Sigmoid colon (tissue), 4 donors: ENCODE measurements around the gene TGM4.

ENCODE experiments used
- POLR2A ChIP-seq, 2 donors: fragments of 450-650 bp; IDR thresholded peaks; one replicate each; pipeline ENCODE4 v1.6.1; 2016; ENCODE audit warnings: antibody characterized with exemption in 2 of 2, mild to moderate bottlenecking in 2 of 2, moderate library complexity in 2 of 2
- POLR2AphosphoS5 ChIP-seq, 4 donors: sonication (generic); formaldehyde crosslinking; IDR thresholded peaks; one replicate each; pipeline ENCODE4 v1.6.1; 2017; ENCODE audit warnings: antibody characterized with exemption in 4 of 4
- TF ChIP-seq, protein P1 (sequence below), 4 experiments: fragments of 450-650 bp in 3 of 4; fragments of 200-600 bp in 1 of 4; IDR thresholded peaks; one replicate each; pipeline ENCODE4 v1.5.1; 2016 to 2019; ENCODE audit warnings: antibody characterized with exemption in 4 of 4, mild to moderate bottlenecking in 3 of 4, moderate library complexity in 2 of 4

DNA sequence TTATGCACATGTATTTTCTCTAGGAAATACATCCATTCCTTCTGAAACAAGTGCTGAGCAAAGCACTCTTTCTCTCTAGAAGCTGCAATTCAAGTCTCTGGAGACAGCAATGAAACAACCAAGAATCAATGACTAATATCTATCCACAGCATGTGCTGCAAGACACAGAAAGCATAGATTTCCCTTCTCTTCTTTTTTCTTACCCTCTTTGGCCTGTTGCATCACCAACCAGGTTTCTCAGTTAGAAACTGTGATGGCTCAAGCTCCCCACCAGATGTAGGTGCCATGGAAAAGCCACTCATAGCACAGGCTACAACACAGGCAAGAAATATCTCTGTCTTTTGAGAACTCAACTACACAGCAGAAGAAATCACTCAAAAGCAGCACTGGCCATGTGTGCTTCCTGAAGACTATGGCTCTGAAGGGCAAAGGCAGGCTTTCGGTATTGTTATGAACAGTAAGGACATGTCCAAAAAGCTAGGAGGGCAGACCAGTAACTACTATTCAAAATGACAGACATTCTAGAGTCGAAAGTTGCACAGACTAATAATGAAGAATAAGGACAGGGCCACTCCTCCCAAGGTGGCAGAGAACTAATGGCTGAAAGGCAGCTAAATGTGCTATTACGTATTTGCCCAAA, 86.1 kb downstream of the TGM4 start:
- TF ChIP-seq, protein P1, sequence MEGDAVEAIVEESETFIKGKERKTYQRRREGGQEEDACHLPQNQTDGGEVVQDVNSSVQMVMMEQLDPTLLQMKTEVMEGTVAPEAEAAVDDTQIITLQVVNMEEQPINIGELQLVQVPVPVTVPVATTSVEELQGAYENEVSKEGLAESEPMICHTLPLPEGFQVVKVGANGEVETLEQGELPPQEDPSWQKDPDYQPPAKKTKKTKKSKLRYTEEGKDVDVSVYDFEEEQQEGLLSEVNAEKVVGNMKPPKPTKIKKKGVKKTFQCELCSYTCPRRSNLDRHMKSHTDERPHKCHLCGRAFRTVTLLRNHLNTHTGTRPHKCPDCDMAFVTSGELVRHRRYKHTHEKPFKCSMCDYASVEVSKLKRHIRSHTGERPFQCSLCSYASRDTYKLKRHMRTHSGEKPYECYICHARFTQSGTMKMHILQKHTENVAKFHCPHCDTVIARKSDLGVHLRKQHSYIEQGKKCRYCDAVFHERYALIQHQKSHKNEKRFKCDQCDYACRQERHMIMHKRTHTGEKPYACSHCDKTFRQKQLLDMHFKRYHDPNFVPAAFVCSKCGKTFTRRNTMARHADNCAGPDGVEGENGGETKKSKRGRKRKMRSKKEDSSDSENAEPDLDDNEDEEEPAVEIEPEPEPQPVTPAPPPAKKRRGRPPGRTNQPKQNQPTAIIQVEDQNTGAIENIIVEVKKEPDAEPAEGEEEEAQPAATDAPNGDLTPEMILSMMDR (IDR thresholded peaks at IDR 0.05): no peak
- no peak for TF ChIP-seq POLR2A (IDR thresholded peaks at IDR 0.05)
- no peak for TF ChIP-seq POLR2AphosphoS5 (IDR thresholded peaks at IDR 0.05)
